Keratinocyte (primary cell): Measurements from ENCODE around the gene SERPINB4. TPM values are rescaled to one million over a fixed set of nuclear protein-coding genes. Genes with fewer than 3 reads are reported as not detected.

Experiments used
- DNase-seq: peaks from one replicate; pipeline ENCODE4 v3.0.0-alpha.2; 2011; ENCODE audit warnings: low read depth, missing footprints, low spot score
- FAIRE-seq: peaks from 2 replicates; lab custom pipeline; 2011; peaks lifted over from hg19 to GRCh38; lab: Jason Lieb, UNC
- H2AFZ ChIP-seq: 2 replicates; pipeline ENCODE4 v1.6.0; 2012; ENCODE audit warnings: low read length, control low read depth, inconsistent platforms; ENCODE audit not compliant: control insufficient read depth
- H3K27ac ChIP-seq: 2 replicates; pipeline ENCODE4 v1.5.1; 2011; ENCODE audit warnings: low read length; ENCODE audit not compliant: control insufficient read depth, insufficient read depth
- H3K27me3 ChIP-seq: 3 replicates; pipeline ENCODE4 v1.6.0; 2011; ENCODE audit warnings: low read length; ENCODE audit not compliant: control insufficient read depth, insufficient read depth; ENCODE audit errors: extremely low read depth
- H3K36me3 ChIP-seq, 2 experiments: 2 replicates in 1 of 2; 3 replicates in 1 of 2; pipeline ENCODE4 v1.5.1; 2011; ENCODE audit warnings: low read length in 2 of 2, mild to moderate bottlenecking in 1 of 2; ENCODE audit not compliant: control insufficient read depth in 2 of 2, insufficient read depth in 2 of 2; ENCODE audit errors: extremely low read depth in 1 of 2
- H3K4me1 ChIP-seq: 3 replicates; pipeline ENCODE4 v1.5.1; 2011; ENCODE audit warnings: low read length; ENCODE audit not compliant: control insufficient read depth, insufficient read depth; ENCODE audit errors: extremely low read depth
- H3K4me2 ChIP-seq: 3 replicates; pipeline ENCODE4 v1.6.0; 2011; ENCODE audit warnings: low read depth, low read length; ENCODE audit not compliant: control insufficient read depth, insufficient read depth; ENCODE audit errors: extremely low read depth
- H3K4me3 ChIP-seq, 3 experiments: fragments of 200-600 bp in 1 of 3; sonication (generic) in 1 of 3; 2 replicates in 2 of 3; 3 replicates in 1 of 3; pipeline ENCODE4 v1.5.1; 2011 to 2016; ENCODE audit warnings: low read length in 3 of 3, mild to moderate bottlenecking in 3 of 3, control low read depth in 2 of 3, inconsistent platforms in 1 of 3, low read depth in 1 of 3, mixed read lengths in 1 of 3, mixed run types in 1 of 3, moderate library complexity in 1 of 3; ENCODE audit not compliant: control insufficient read depth in 2 of 3, insufficient read depth in 2 of 3; ENCODE audit errors: extremely low read depth in 1 of 3
- H3K79me2 ChIP-seq: 2 replicates; pipeline ENCODE4 v1.6.0; 2012; ENCODE audit warnings: low read length; ENCODE audit not compliant: control insufficient read depth, insufficient read depth
- H3K9ac ChIP-seq: 3 replicates; pipeline ENCODE4 v1.6.0; 2011; ENCODE audit warnings: low read length; ENCODE audit not compliant: control insufficient read depth, insufficient read depth; ENCODE audit errors: extremely low read depth
- H3K9me1 ChIP-seq: 3 replicates; pipeline ENCODE4 v1.6.0; 2011; ENCODE audit warnings: low read length; ENCODE audit not compliant: control insufficient read depth, insufficient read depth; ENCODE audit errors: extremely low read depth
- H3K9me3 ChIP-seq: 2 replicates; pipeline ENCODE4 v1.5.1; 2012; ENCODE audit warnings: low read depth, low read length; ENCODE audit not compliant: control insufficient read depth
- H4K20me1 ChIP-seq: 3 replicates; pipeline ENCODE4 v1.6.0; 2011; ENCODE audit warnings: low read length; ENCODE audit not compliant: control insufficient read depth, insufficient read depth; ENCODE audit errors: extremely low read depth
- CTCF ChIP-seq, 3 experiments: IDR thresholded peaks in 1 of 3; conservative IDR thresholded peaks in 1 of 3; optimal IDR thresholded peaks in 1 of 3; 2 replicates in 2 of 3; 3 replicates in 1 of 3; pipeline versions ENCODE3 to v1.5.1; 2011; ENCODE audit warnings: low read length in 3 of 3, mild to moderate bottlenecking in 3 of 3, moderate library complexity in 2 of 3, control low read depth in 1 of 3, inconsistent platforms in 1 of 3; ENCODE audit not compliant: insufficient read depth in 2 of 3; ENCODE audit errors: extremely low read depth in 1 of 3
- EZH2 ChIP-seq: IDR thresholded peaks from one replicate; pipeline ENCODE4 v1.6.1; 2012; ENCODE audit warnings: inconsistent platforms, mild to moderate bottlenecking, low read length, moderate library complexity
- dilution Hi-C: fragments of 300-500 bp; cut with MboI; formaldehyde crosslinking; loops from one replicate; pipeline ENCODE4 v1.7.0; 2020; ENCODE audit warnings: low sequenced_read_pairs; ENCODE audit not compliant: extremely low pct_ligation_motif_present
- polyA plus RNA-seq, 5 experiments: library from polyadenylated mRNA; depleted of rRNA in 3 of 5; stranded (reverse) in 3 of 5; stranded (forward) in 1 of 5; unstranded in 1 of 5; fragments of >200 nt; gene quantifications; 1 replicate in 1 of 5; 2 replicates in 3 of 5; 3 replicates in 1 of 5; pipeline versions ENCODE4 v1.2.1 to v1.2.3, GENCODE V29; 2011 to 2012; ENCODE audit warnings: missing spikeins in 2 of 5, low read depth in 1 of 5, low replicate concordance in 1 of 5

Gene SERPINB4
- polyA plus RNA-seq, 1 donor (not counting 4 experiments of a cell fraction or from before 2014, with no cell fraction given), result 2.4 TPM

- Histone ChIP-seq H3K36me3 (no peaks in the 10 kb centered on the region), H3K27ac (peak overlapping the region; percentile 85), H3K9me1 (no peaks in the 10 kb centered on the region), H3K4me2 (peak overlapping the region; percentile 69), H3K79me2 (no peaks in the 10 kb centered on the region), H2AFZ (peak overlapping the region; percentile 19), H3K4me3 (no peak overlapping the region), H3K27me3 (no peaks in the 10 kb centered on the region), H3K4me1 (peaks cover 27% of the 10 kb centered on the region), H4K20me1 (no peaks in the 10 kb centered on the region), H3K9me3 (no peaks in the 10 kb centered on the region), H3K9ac (peak overlapping the region; percentile 36)
- peak; percentile 96 for FAIRE-seq
- dilution Hi-C loops, result no loop called here
- peak; percentile 75 for DNase-seq
- TF ChIP-seq EZH2 (no peak), CTCF (optimal IDR thresholded peaks at IDR 0.05 in 1 of 3, IDR thresholded peaks at IDR 0.05 in 1 of 3, conservative IDR thresholded peaks at IDR 0.05 in 1 of 3; ENCODE audit: extremely low read depth in 1 of 3, insufficient read depth in 2 of 3, low read length in 3 of 3) (no peak)
Observed at GRCh38 chr18:63604791-63605567, 39.1 kb downstream of the SERPINB4 start.

- Histone ChIP-seq H3K9me1 (no peaks in the 10 kb centered on the region), H4K20me1 (no peaks in the 10 kb centered on the region), H3K79me2 (no peaks in the 10 kb centered on the region), H2AFZ (peak overlapping the region; percentile 68), H3K27ac (peak overlapping the region; percentile 85), H3K4me2 (peak overlapping the region; percentile 69), H3K27me3 (no peaks in the 10 kb centered on the region), H3K4me3 (peak overlapping the region in 2 of 3 experiments; percentile 30 to 51), H3K9ac (peak overlapping the region; percentile 30), H3K36me3 (no peaks in the 10 kb centered on the region), H3K9me3 (no peaks in the 10 kb centered on the region), H3K4me1 (peaks cover 27% of the 10 kb centered on the region)
- dilution Hi-C loops, result no loop called here
- TF ChIP-seq EZH2 (no peak), CTCF (optimal IDR thresholded peaks at IDR 0.05 in 1 of 3, IDR thresholded peaks at IDR 0.05 in 1 of 3, conservative IDR thresholded peaks at IDR 0.05 in 1 of 3; ENCODE audit: extremely low read depth in 1 of 3, insufficient read depth in 2 of 3, low read length in 3 of 3) (no peak)
- no peak for DNase-seq
- FAIRE-seq, result peak; percentile 97
Observed at GRCh38 chr18:63603772-63604171, 40.3 kb downstream of the SERPINB4 start.
